Upper lobe of right lung (tissue), 1 donor: ENCODE measurements around the gene TSPYL1. TPM values are rescaled to one million over a fixed set of nuclear protein-coding genes. Genes with fewer than 3 reads are reported as not detected.
"Not testable (repeated sequence)": the region's sequence is repeated elsewhere in the genome, so short reads cannot be mapped to it uniquely, and the experiment has no call there.

Experiments used
- ATAC-seq: fragments of 200-7000 bp; cut with Tn5 transposase; one replicate; pipeline ENCODE4 v1.9.1; 2020; ENCODE audit warnings: mild to moderate bottlenecking, moderate library complexity
- DNase-seq: peaks from one replicate; pipeline ENCODE4 v3.0.0-alpha.2; 2020
- H3K27ac ChIP-seq: fragments of 200-600 bp; one replicate; pipeline ENCODE4 v1.8.0; 2022
- H3K27me3 ChIP-seq: fragments of 200-600 bp; one replicate; pipeline ENCODE4 v1.8.0; 2022; ENCODE audit warnings: mild to moderate bottlenecking
- H3K36me3 ChIP-seq: fragments of 200-600 bp; one replicate; pipeline ENCODE4 v1.8.0; 2022
- H3K4me1 ChIP-seq: fragments of 200-600 bp; one replicate; pipeline ENCODE4 v1.8.0; 2022
- H3K4me3 ChIP-seq: fragments of 200-600 bp; one replicate; pipeline ENCODE4 v1.8.0; 2022; ENCODE audit warnings: mild to moderate bottlenecking
- H3K9me3 ChIP-seq: fragments of 200-600 bp; one replicate; pipeline ENCODE4 v1.8.0; 2022
- intact Hi-C: fragments of 100-400 bp; cut with DNase I; formaldehyde crosslinking; loops from one replicate; pipeline ENCODE4 v1.11.0; 2022
- total RNA-seq: library from RNA; stranded (reverse); fragmentation: NEBNext Ultra II Directional; extraction: Animal tissue kit (Norgen Biotek cat#: 25700); gene quantifications from one replicate; pipeline ENCODE4 v1.2.1, GENCODE V29; 2021
- TF ChIP-seq, protein P1 (sequence below): fragments of 200-600 bp; IDR thresholded peaks from one replicate; pipeline ENCODE4 v1.8.0; 2022; ENCODE audit warnings: antibody characterized with exemption
- donor health status: DM: no; HTN: yes; CAD: no; lungs with severe emphysema.

Gene TSPYL1
- total RNA-seq, 1 donor from 2014 or later, result 86.2 TPM

GRCh38 chr6:116291701-116292396 is 12.1 kb upstream of the TSPYL1 start:
- Histone ChIP-seq H3K36me3 (no peaks in the 10 kb centered on the region), H3K27me3 (no peaks in the 10 kb centered on the region), H3K4me3 (no peak overlapping the region), H3K27ac (no peak overlapping the region), H3K4me1 (no peaks in the 10 kb centered on the region), H3K9me3 (no peaks in the 10 kb centered on the region)
- intact Hi-C loops, result no loop called here
- DNase-seq, result no peak
- no peak for ATAC-seq
- TF ChIP-seq, protein P1, sequence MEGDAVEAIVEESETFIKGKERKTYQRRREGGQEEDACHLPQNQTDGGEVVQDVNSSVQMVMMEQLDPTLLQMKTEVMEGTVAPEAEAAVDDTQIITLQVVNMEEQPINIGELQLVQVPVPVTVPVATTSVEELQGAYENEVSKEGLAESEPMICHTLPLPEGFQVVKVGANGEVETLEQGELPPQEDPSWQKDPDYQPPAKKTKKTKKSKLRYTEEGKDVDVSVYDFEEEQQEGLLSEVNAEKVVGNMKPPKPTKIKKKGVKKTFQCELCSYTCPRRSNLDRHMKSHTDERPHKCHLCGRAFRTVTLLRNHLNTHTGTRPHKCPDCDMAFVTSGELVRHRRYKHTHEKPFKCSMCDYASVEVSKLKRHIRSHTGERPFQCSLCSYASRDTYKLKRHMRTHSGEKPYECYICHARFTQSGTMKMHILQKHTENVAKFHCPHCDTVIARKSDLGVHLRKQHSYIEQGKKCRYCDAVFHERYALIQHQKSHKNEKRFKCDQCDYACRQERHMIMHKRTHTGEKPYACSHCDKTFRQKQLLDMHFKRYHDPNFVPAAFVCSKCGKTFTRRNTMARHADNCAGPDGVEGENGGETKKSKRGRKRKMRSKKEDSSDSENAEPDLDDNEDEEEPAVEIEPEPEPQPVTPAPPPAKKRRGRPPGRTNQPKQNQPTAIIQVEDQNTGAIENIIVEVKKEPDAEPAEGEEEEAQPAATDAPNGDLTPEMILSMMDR, result no peak

GRCh38 chr6:116290799-116291198 is 11.1 kb upstream of the TSPYL1 start:
- ATAC-seq (no peak), DNase-seq (no peak)
- intact Hi-C loops, result no loop called here
- Histone ChIP-seq H3K4me3 (no peak overlapping the region), H3K27me3 (no peaks in the 10 kb centered on the region), H3K36me3 (no peaks in the 10 kb centered on the region), H3K4me1 (no peaks in the 10 kb centered on the region), H3K27ac (no peak overlapping the region), H3K9me3 (no peaks in the 10 kb centered on the region)
- TF ChIP-seq, protein P1, result no peak

GRCh38 chr6:116289876-116290275 is 10.1 kb upstream of the TSPYL1 start:
- intact Hi-C loops, result no loop called here
- no peaks in the 10 kb centered on the region for H3K36me3 ChIP-seq

GRCh38 chr6:116287689-116288282 is 8.1 kb upstream of the TSPYL1 start:
- Histone ChIP-seq H3K4me1 (no peaks in the 10 kb centered on the region), H3K36me3 (no peaks in the 10 kb centered on the region), H3K4me3 (no peak overlapping the region), H3K27ac (no peak overlapping the region), H3K27me3 (no peaks in the 10 kb centered on the region), H3K9me3 (no peaks in the 10 kb centered on the region)
- intact Hi-C loops, result no loop called here
- ATAC-seq (peak; percentile 90), DNase-seq (no peak)
- TF ChIP-seq, protein P1, result peak; percentile 95

More at GRCh38 chr6:116289876-116290275, 10.1 kb upstream of the TSPYL1 start:
- ATAC-seq (no peak), DNase-seq (no peak)
- H3K27ac ChIP-seq, result no peak overlapping the region
- no peaks in the 10 kb centered on the region for H3K27me3 ChIP-seq
- no peaks in the 10 kb centered on the region for H3K9me3 ChIP-seq
- TF ChIP-seq, protein P1, result no peak
- H3K4me1 ChIP-seq, result no peaks in the 10 kb centered on the region
- H3K4me3 ChIP-seq, result no peak overlapping the region

GRCh38 chr6:116286773-116287358 is 7.1 kb upstream of the TSPYL1 start:
- TF ChIP-seq, protein P1, result no peak
- no peaks in the 10 kb centered on the region for H3K36me3 ChIP-seq
- H3K27ac ChIP-seq, result no peak overlapping the region
- ATAC-seq, result no peak
- intact Hi-C loops, result no loop called here
- H3K9me3 ChIP-seq, result no peaks in the 10 kb centered on the region
- no peaks in the 10 kb centered on the region for H3K27me3 ChIP-seq
- H3K4me1 ChIP-seq, result no peaks in the 10 kb centered on the region
- H3K4me3 ChIP-seq, result no peak overlapping the region
- DNase-seq, result no peak

- H3K9me3 ChIP-seq, H3K36me3 ChIP-seq, ATAC-seq, H3K4me3 ChIP-seq, intact Hi-C loops, H3K4me1 ChIP-seq, H3K27me3 ChIP-seq, DNase-seq, H3K27ac ChIP-seq: not testable (repeated sequence)
Measured at GRCh38 chr6:116284984-116285383, 5.3 kb upstream of the TSPYL1 start.
